Psoas muscle (tissue), 8 donors: ENCODE measurements around the gene FMNL3. TPM values are rescaled to one million over a fixed set of nuclear protein-coding genes. Genes with fewer than 3 reads are reported as not detected.

ENCODE experiments used
- ATAC-seq, 4 donors: fragments of 200-7000 bp; cut with Tn5 transposase; one replicate each; pipeline ENCODE4 v1.9.1; 2020; ENCODE audit warnings: moderate library complexity in 3 of 4, mild to moderate bottlenecking in 2 of 4
- DNase-seq, 2 donors: peaks; one replicate each; pipeline ENCODE4 v3.0.0-alpha.2; 2020
- H3K27ac ChIP-seq: fragments of 200-600 bp; one replicate; pipeline ENCODE4 v1.8.0; 2022
- H3K27me3 ChIP-seq, 3 donors: fragments of 200-600 bp in 1 of 3; one replicate each; pipeline versions ENCODE4 v1.6.1 to v1.8.0; 2013 to 2022; ENCODE audit warnings: low read length in 2 of 3, mild to moderate bottlenecking in 2 of 3, moderate library complexity in 1 of 3; ENCODE audit not compliant: insufficient read depth in 3 of 3
- H3K36me3 ChIP-seq, 2 donors: fragments of 200-600 bp in 1 of 2; one replicate each; pipeline versions ENCODE4 v1.6.1 to v1.8.0; 2013 to 2022; ENCODE audit warnings: low read depth in 1 of 2, mild to moderate bottlenecking in 1 of 2, moderate library complexity in 1 of 2; ENCODE audit not compliant: insufficient read depth in 1 of 2
- H3K4me1 ChIP-seq: fragments of 200-600 bp; one replicate; pipeline ENCODE4 v1.8.0; 2022
- H3K4me3 ChIP-seq: fragments of 200-600 bp; one replicate; pipeline ENCODE4 v1.8.0; 2022; ENCODE audit warnings: mild to moderate bottlenecking
- H3K9me3 ChIP-seq: fragments of 200-600 bp; one replicate; pipeline ENCODE4 v1.8.0; 2022
- CTCF ChIP-seq: fragments of 200-600 bp; IDR thresholded peaks from one replicate; pipeline ENCODE4 v1.8.0; 2022; ENCODE audit warnings: antibody characterized with exemption
- WGBS, 3 donors: extraction: QIAGEN DNeasy Blood & Tissue Kit; methylation state at CpG; one replicate each; pipeline versions ENCODE4 v1.1.6 to v1.1.7; 2013; 5-methylcytosine and 5-hydroxymethylcytosine counted together
- intact Hi-C, 2 donors: fragments of 100-400 bp; cut with DNase I; formaldehyde crosslinking; loops; one replicate each; pipeline versions ENCODE4 v1.11.0 to v1.14.2; 2022
- polyA plus RNA-seq, 3 donors: library from polyadenylated mRNA; stranded (reverse); fragments of 200-250 nt; gene quantifications; one replicate each; pipeline ENCODE4 v1.2.3, GENCODE V29; 2013
- total RNA-seq, 4 donors: library from RNA; stranded (reverse); fragmentation: NEBNext Ultra II Directional in 2 of 4; extraction: Animal tissue kit (Norgen Biotek cat#: 25700) in 2 of 4; gene quantifications; one replicate each; pipeline versions ENCODE4 v1.2.1 to v1.2.4, GENCODE V29; 2021 to 2023
- donor health status: healthy with polysubstance abuse.
- donor health status: DM: no; HTN: no; CAD: no; lungs with moderate emphysema.
- donor health status: Bipolar disorder and iron deficiency.
- donor health status: healthy.
- donor health status: DM: yes; HTN: yes; CAD: no.
- donor health status: DM: no; HTN: no; CAD: no.
- donor health status: DM: no; HTN: no; CAD: no.
- donor health status: DM: yes; HTN: yes; CAD: no.

FMNL3 gene
- total and polyA plus RNA-seq, 7 donors: 1.5 to 11.3 (median 5.5) TPM

DNA sequence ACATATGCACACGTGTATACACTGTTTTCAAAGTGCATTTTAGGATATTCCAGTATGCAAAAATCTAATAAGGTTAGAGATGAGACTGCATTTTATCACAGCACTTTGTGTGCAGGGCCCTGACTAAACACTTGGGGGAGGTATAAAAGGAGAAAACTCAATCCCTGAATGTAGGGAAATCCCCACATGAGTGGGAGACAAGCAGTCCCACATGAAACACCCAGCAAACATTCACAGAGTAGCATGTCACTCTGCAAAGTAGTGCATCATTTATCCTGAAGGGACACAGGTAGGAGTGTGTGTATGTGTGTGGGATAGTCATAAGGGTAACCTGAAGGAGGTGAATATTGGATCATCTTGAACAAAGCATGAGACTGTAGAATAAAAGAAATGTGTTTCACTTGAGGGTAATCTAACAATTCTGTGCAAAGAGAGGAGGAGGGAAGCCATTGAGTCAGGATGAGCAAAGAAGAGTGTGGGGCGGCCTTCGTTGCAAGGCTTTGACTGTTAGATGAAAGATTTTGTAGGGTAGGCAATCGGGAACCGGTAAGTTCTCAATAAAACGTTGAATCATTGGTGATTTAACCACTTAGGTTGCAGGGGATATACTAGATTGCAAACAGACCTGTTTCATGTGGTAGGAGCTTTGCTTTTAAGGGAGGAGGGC lies 80.9 kb downstream of the FMNL3 start:
- H3K36me3 ChIP-seq: no peaks in the 10 kb centered on the region
- ATAC-seq (no peak), DNase-seq (no peak)
- no peaks in the 10 kb centered on the region for H3K9me3 ChIP-seq
- 74 to 80% (median 77%) methylated on average over 6 of the region's 6 CpGs for WGBS, 3 donors
- TF ChIP-seq CTCF: no peak
- H3K27me3 ChIP-seq: no peaks in the 10 kb centered on the region
- no peak overlapping the region for H3K27ac ChIP-seq
- intact Hi-C loops: loop anchor here in 1 of 2 donors (10.0 kb wide), 1 partner anchor 208 kb away; no protein-coding TSS in a partner anchor
- no peak overlapping the region for H3K4me3 ChIP-seq
- peaks cover 7% of the 10 kb centered on the region for H3K4me1 ChIP-seq

DNA sequence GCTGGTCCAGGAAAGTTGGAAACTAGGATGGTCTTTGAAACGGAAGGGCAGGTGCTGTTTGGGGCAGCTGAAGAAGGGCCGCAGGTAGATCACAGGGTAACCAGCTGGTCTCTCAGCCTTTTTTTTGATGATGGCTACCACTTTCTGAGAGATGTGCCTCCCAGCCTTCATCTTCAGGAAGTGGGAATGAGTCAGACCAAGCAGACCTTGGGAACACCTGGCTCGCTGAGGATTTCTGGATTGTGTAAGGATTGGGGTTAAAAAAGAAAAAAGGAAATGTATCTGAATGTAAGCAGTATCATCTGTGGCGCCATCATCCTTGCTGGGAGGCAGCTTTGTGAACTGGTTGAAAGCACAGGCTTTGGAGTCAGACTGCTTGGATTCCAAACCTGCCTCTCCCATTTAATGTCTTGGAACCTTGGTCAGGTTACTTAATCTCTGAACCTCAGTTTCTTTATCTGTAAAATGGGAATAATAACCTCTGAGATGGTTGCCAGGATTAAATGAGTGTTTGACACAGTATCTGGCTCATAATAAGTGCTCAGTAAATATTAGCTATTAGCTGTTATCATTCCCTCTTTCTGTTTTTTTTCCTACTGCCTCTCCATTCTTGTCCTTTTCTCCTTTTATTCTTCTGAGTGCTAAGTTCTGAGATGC lies 82.2 kb downstream of the FMNL3 start:
- 52 to 59% (median 56%) methylated on average over 4 of the region's 4 CpGs for WGBS, 3 donors

DNA sequence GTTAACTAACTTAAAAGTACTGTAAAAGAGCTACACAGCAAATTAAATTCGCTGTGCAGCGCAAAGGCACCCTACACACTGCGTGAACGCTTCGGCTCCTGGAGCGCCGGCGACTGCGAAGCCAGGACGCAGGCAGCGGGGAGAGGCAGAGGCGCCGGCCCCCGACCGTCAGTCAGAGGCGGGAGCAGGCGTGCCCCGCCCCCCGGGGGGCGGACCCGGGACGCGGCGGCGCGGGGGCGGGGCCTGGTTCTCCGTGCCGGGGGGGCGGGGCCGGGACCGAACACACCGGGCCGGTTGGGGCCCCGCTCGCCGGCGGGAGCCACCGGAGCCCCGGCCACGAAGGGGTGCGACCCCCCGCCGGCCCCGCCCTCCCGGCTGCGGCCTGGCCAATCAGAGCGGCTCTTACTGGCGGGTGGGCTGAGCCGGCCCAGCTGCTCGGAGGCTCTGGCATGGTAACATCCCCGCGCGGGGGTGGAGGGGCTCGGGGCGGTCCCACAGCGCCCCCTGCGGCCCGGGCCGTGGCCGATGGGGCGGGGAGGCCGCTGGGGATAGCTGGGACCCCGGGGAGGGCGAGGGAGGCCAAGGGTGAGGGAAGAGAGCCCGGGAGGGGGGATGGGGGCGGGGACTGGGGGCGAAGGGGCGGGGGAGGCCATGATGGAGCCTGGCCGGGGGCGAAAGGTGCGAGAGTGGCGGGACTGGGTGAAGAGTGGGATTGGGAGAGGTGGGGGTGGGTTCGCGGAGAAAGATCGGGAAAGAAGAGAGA lies 83.9 kb downstream of the FMNL3 start, which contains the start of gene PRPF40B:
Gene PRPF40B (plus strand): TSS at position 420 of the 763 bp plus-strand sequence. CDS start 30 bp downstream, at position 450.
- TF ChIP-seq CTCF: peak; percentile 36
- Histone ChIP-seq H3K9me3 (no peaks in the 10 kb centered on the region), H3K27me3 (no peaks in the 10 kb centered on the region), H3K27ac (peak within 1 kb of the TSS; percentile 71), H3K36me3 (no peaks in the 10 kb centered on the region), H3K4me3 (peak within 1 kb of the TSS; percentile 69), H3K4me1 (peaks cover 8% of the 10 kb centered on the region)
- intact Hi-C loops: loop anchor here (5.0 to 10.0 kb wide), 2 partner anchors 56 to 211 kb away; partner anchors contain the start of gene MCRS1 (in 1 of the 2)
- peak; percentile 92 to 95 for DNase-seq
- peak; percentile 91 to 94 (median 92) for ATAC-seq
- 0 to 1% (median 1%) methylated on average over 39 to 76 of the region's 76 CpGs for WGBS, 3 donors

More for the DNA sequence above, 82.2 kb downstream of the FMNL3 start:
- TF ChIP-seq CTCF: no peak
- DNase-seq: no peak
- Histone ChIP-seq H3K4me3 (no peak overlapping the region), H3K27ac (peak overlapping the region; percentile 71), H3K9me3 (no peaks in the 10 kb centered on the region), H3K27me3 (no peaks in the 10 kb centered on the region), H3K4me1 (peaks cover 8% of the 10 kb centered on the region), H3K36me3 (no peaks in the 10 kb centered on the region)
- intact Hi-C loops: loop anchor here (5.0 to 10.0 kb wide), 2 partner anchors 58 to 210 kb away; partner anchors contain the start of gene MCRS1 (in 1 of the 2)
- no peak for ATAC-seq

DNA sequence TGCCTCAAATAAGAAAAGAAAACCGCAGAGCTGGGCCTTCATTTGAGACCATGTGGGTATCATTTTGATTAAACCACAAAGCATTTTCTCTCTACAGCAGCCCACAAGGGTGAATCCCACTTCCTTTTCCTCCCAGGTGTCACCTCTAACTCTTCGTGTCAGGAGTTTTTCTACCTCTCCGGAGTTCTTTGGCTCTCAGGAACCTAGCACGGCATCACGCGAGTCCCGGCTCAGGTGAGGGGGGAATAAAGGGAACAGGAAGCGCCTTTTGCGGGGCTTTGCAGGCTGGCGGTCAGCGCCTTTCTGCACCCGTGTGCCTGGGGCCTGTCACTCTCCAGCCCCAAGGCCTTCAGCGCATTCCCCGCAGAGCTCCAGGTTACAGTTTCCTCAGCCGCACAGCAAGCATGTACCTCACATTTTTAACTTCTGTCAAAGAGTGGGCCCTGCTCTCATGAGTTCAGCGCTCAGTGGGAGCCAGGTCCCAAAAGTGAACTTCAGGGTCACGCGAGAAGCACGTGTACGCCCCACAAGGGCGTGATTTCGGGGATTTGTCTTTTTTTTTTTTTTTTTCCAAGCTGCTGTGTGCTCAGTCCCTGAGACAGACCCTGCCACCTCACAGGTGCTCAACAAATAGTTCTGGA lies 84.6 kb downstream of the FMNL3 start:
- peak overlapping the region; percentile 71 for H3K27ac ChIP-seq
- DNase-seq: no peak
- peaks cover 8% of the 10 kb centered on the region for H3K4me1 ChIP-seq
- H3K36me3 ChIP-seq: no peaks in the 10 kb centered on the region
- peak; percentile 35 to 57 (median 39) for ATAC-seq
- H3K27me3 ChIP-seq: no peaks in the 10 kb centered on the region
- H3K9me3 ChIP-seq: no peaks in the 10 kb centered on the region
- TF ChIP-seq CTCF: no peak
- H3K4me3 ChIP-seq: peak overlapping the region; percentile 69
- intact Hi-C loops: loop anchor here (5.0 to 10.0 kb wide), 2 partner anchors 55 to 212 kb away; partner anchors contain the start of gene MCRS1 (in 1 of the 2)
- 0 to 2% (median 1%) methylated on average over 22 of the region's 22 CpGs for WGBS, 3 donors
